ENCODE measurements around the gene ACCS. TPM values are rescaled to one million over a fixed set of nuclear protein-coding genes. Genes with fewer than 3 reads are reported as not detected.
A peak's percentile ranks its signal among the peaks of the same experiment; 100 is the strongest.

The ACCS gene
- total RNA-seq, 1 donor from 2014 or later = 21.3 TPM

GRCh38 chr11:44043157-44043556, 22.9 kb upstream of the ACCS start:
- Histone ChIP-seq H3K27me3 (ENCODE audit: insufficient read depth, low read length) (peaks cover 15% of the 10 kb centered on the region), H3K4me1 (ENCODE audit: insufficient read depth, low read length) (no peaks in the 10 kb centered on the region), H3K9ac (ENCODE audit: low read length) (no peak overlapping the region), H3K36me3 (ENCODE audit: insufficient read depth, low read length) (no peaks in the 10 kb centered on the region), H3K4me3 (ENCODE audit: insufficient read depth, low read depth, low read length) (no peak overlapping the region), H2AFZ (ENCODE audit: low read depth, low read length) (no peak overlapping the region), H3K9me3 (ENCODE audit: insufficient read depth, low read depth, low read length) (no peaks in the 10 kb centered on the region), H3K4me2 (ENCODE audit: low read length) (no peak overlapping the region), H3K27ac (ENCODE audit: low read depth, low read length) (no peak overlapping the region), H3K79me2 (ENCODE audit: insufficient read depth, low read length) (no peaks in the 10 kb centered on the region), H4K20me1 (ENCODE audit: insufficient read depth, low read length) (no peaks in the 10 kb centered on the region)
- H3K27me3 Mint-ChIP-seq (ENCODE audit: low read depth, unreplicated experiment) = peaks cover 14% of the 10 kb centered on the region
- TF ChIP-seq, protein P1, sequence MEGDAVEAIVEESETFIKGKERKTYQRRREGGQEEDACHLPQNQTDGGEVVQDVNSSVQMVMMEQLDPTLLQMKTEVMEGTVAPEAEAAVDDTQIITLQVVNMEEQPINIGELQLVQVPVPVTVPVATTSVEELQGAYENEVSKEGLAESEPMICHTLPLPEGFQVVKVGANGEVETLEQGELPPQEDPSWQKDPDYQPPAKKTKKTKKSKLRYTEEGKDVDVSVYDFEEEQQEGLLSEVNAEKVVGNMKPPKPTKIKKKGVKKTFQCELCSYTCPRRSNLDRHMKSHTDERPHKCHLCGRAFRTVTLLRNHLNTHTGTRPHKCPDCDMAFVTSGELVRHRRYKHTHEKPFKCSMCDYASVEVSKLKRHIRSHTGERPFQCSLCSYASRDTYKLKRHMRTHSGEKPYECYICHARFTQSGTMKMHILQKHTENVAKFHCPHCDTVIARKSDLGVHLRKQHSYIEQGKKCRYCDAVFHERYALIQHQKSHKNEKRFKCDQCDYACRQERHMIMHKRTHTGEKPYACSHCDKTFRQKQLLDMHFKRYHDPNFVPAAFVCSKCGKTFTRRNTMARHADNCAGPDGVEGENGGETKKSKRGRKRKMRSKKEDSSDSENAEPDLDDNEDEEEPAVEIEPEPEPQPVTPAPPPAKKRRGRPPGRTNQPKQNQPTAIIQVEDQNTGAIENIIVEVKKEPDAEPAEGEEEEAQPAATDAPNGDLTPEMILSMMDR (IDR thresholded peaks at IDR 0.05; ENCODE audit: insufficient read depth, low read depth, low read length) = no peak
- no peak for TF ChIP-seq EZH2 (IDR thresholded peaks at IDR 0.05; ENCODE audit: insufficient read depth, low read length)
- peak; percentile 47 for FAIRE-seq
- no peak for DNase-seq (ENCODE audit: low read depth)
- H3K4me3 Mint-ChIP-seq (ENCODE audit: unreplicated experiment) = no peak overlapping the region
- H3K4me1 Mint-ChIP-seq (ENCODE audit: low read depth, unreplicated experiment) = no peaks in the 10 kb centered on the region
- peaks cover 3% of the 10 kb centered on the region for H3K9me3 Mint-ChIP-seq (ENCODE audit: unreplicated experiment)
- no peak overlapping the region for H3K27ac Mint-ChIP-seq (ENCODE audit: unreplicated experiment)
- H3K36me3 Mint-ChIP-seq (ENCODE audit: low read depth, unreplicated experiment) = peaks cover 3% of the 10 kb centered on the region

- Histone ChIP-seq H4K20me1 (ENCODE audit: insufficient read depth, low read length) (no peaks in the 10 kb centered on the region), H3K36me3 (ENCODE audit: insufficient read depth, low read length) (no peaks in the 10 kb centered on the region), H3K4me3 (ENCODE audit: insufficient read depth, low read depth, low read length) (no peak overlapping the region), H2AFZ (ENCODE audit: low read depth, low read length) (no peak overlapping the region), H3K27ac (ENCODE audit: low read depth, low read length) (no peak overlapping the region), H3K9me3 (ENCODE audit: insufficient read depth, low read depth, low read length) (no peaks in the 10 kb centered on the region), H3K9ac (ENCODE audit: low read length) (no peak overlapping the region), H3K79me2 (ENCODE audit: insufficient read depth, low read length) (no peaks in the 10 kb centered on the region), H3K4me2 (ENCODE audit: low read length) (no peak overlapping the region), H3K4me1 (ENCODE audit: insufficient read depth, low read length) (no peaks in the 10 kb centered on the region), H3K27me3 (ENCODE audit: insufficient read depth, low read length) (peaks cover 18% of the 10 kb centered on the region)
- H3K9me3 Mint-ChIP-seq (ENCODE audit: unreplicated experiment) = peaks cover 8% of the 10 kb centered on the region
- H3K4me1 Mint-ChIP-seq (ENCODE audit: low read depth, unreplicated experiment) = no peaks in the 10 kb centered on the region
- no peak for TF ChIP-seq EZH2 (IDR thresholded peaks at IDR 0.05; ENCODE audit: insufficient read depth, low read length)
- TF ChIP-seq, protein P1 (IDR thresholded peaks at IDR 0.05; ENCODE audit: insufficient read depth, low read depth, low read length) = no peak
- peaks cover 13% of the 10 kb centered on the region for H3K27me3 Mint-ChIP-seq (ENCODE audit: low read depth, unreplicated experiment)
- H3K36me3 Mint-ChIP-seq (ENCODE audit: low read depth, unreplicated experiment) = peaks cover 4% of the 10 kb centered on the region
- no peak overlapping the region for H3K4me3 Mint-ChIP-seq (ENCODE audit: unreplicated experiment)
- no peak overlapping the region for H3K27ac Mint-ChIP-seq (ENCODE audit: unreplicated experiment)
- DNase-seq (ENCODE audit: low read depth) (no peak), FAIRE-seq (no peak)
These were observed 19.9 kb upstream of the ACCS start for GRCh38 chr11:44046182-44046581.

GRCh38 chr11:44047298-44047697, 18.8 kb upstream of the ACCS start:
- no peak overlapping the region for H3K4me3 Mint-ChIP-seq (ENCODE audit: unreplicated experiment)
- Histone ChIP-seq H3K79me2 (ENCODE audit: insufficient read depth, low read length) (no peaks in the 10 kb centered on the region), H3K4me3 (ENCODE audit: insufficient read depth, low read depth, low read length) (no peak overlapping the region), H3K9ac (ENCODE audit: low read length) (no peak overlapping the region), H2AFZ (ENCODE audit: low read depth, low read length) (no peak overlapping the region), H3K4me2 (ENCODE audit: low read length) (no peak overlapping the region), H3K27ac (ENCODE audit: low read depth, low read length) (no peak overlapping the region), H3K9me3 (ENCODE audit: insufficient read depth, low read depth, low read length) (no peaks in the 10 kb centered on the region), H3K36me3 (ENCODE audit: insufficient read depth, low read length) (no peaks in the 10 kb centered on the region), H3K27me3 (ENCODE audit: insufficient read depth, low read length) (peaks cover 18% of the 10 kb centered on the region), H4K20me1 (ENCODE audit: insufficient read depth, low read length) (no peaks in the 10 kb centered on the region), H3K4me1 (ENCODE audit: insufficient read depth, low read length) (no peaks in the 10 kb centered on the region)
- TF ChIP-seq EZH2 (IDR thresholded peaks at IDR 0.05; ENCODE audit: insufficient read depth, low read length) = no peak
- TF ChIP-seq, protein P1 (IDR thresholded peaks at IDR 0.05; ENCODE audit: insufficient read depth, low read depth, low read length) = no peak
- peaks cover 15% of the 10 kb centered on the region for H3K27me3 Mint-ChIP-seq (ENCODE audit: low read depth, unreplicated experiment)
- H3K27ac Mint-ChIP-seq (ENCODE audit: unreplicated experiment) = no peak overlapping the region
- peaks cover 4% of the 10 kb centered on the region for H3K36me3 Mint-ChIP-seq (ENCODE audit: low read depth, unreplicated experiment)
- no peaks in the 10 kb centered on the region for H3K4me1 Mint-ChIP-seq (ENCODE audit: low read depth, unreplicated experiment)
- no peak for FAIRE-seq
- H3K9me3 Mint-ChIP-seq (ENCODE audit: unreplicated experiment) = peaks cover 5% of the 10 kb centered on the region
- no peak for DNase-seq (ENCODE audit: low read depth)
